Adrenal gland (tissue), 5 donors: ENCODE measurements around the gene CNPPD1.

Experiments used
- CTCF ChIP-seq, 6 experiments: fragments of 450-650 bp in 4 of 6; fragments of 200-600 bp in 2 of 6; sonication (generic) in 1 of 6; IDR thresholded peaks; 1 replicate in 5 of 6; 2 replicates in 1 of 6; pipeline versions ENCODE4 v1.5.1 to v1.8.0; 2016 to 2021; ENCODE audit warnings: antibody characterized with exemption in 6 of 6, mild to moderate bottlenecking in 2 of 6, moderate library complexity in 1 of 6
- POLR2A ChIP-seq, 2 donors: fragments of 450-650 bp; IDR thresholded peaks; one replicate each; pipeline ENCODE4 v1.6.1; 2017; ENCODE audit warnings: antibody characterized with exemption in 2 of 2, mild to moderate bottlenecking in 2 of 2, moderate library complexity in 1 of 2
- donor health status: DM: no; HTN: no; CAD: no.

- no peak for TF ChIP-seq CTCF (IDR thresholded peaks at IDR 0.05)
- no peak for TF ChIP-seq POLR2A (IDR thresholded peaks at IDR 0.05)
These were observed 22.2 kb upstream of the CNPPD1 start for GRCh38 chr2:219198974-219199373.
